NCI-H187 (cell line): ENCODE measurements around the gene KANTR.
"Not testable (repeated sequence)": the region's sequence is repeated elsewhere in the genome, so short reads cannot be mapped to it uniquely, and the experiment has no call there.

Source experiments
- DNase-seq, 2 experiments: peaks; one replicate each; lab custom pipeline; 2025; lab: John Stamatoyannopoulos, UW

Gene KANTR

DNA sequence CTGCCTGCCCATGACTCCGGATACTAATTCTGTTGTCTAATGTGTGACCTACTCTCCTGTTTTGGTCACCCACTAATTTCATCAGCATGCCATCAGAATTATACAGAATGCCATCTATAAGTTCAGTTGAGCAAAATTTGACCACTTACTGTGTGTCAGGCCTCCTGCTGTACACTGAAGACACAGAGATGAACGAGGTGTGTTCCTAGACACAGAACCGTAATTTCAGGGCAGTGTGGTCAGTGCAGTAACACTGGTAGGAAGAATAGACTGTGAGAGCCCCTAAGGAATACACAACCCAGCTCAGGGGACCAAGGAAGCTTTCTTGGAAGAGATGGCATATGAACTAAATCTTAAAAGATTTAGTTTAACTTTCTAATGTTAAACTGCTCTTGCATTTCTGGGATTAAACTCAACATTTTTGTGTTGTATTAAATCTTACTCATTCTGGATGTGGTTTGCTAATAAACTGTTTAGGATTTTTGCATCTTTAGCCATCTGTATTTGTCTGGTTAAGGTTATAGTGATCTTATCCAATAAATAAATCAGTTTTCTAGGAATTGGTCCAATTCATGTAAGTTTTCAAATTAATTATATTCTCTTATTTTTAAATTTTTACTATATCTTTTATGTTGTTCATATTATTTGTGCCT lies 34.3 kb downstream of the KANTR start:
- DNase-seq: no peak

DNA sequence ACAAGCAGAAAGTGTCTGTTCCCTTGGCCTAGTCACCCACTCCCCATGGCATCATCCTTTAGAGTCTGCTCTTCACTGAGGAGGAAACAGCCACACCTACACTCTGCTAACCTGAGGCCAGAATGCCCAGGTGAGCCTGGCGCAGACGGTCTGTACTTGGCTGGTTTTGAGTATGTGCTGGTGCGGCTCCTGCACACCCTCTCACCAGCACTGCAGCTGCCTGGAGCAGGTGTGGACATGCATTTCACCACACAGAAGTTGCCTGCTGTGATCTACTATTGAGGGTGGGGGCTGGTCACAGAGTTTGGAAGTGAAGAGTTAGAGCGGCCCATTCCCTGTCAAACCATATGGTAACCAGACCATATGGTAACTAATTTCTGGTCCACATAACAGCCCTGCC lies 39.5 kb downstream of the KANTR start:
- no peak for DNase-seq

DNA sequence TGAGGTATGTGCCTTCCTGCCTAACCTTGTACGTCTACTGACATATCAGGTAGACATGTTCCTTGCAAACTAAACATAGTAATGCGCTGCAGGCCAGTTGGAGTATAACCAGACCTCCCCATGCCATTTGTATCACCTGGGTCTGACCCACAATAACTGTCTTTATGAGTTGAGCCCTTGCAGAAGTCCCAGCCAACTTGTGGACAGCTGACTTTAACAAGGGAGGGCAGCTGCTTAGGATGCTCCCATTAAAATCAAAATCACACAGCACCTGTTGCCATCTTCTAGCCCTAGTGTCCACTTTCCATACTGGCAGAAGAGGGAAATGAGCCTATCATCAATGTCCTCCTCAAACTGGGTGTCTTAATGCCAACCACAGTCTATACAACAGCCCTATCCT lies 41.6 kb downstream of the KANTR start:
- no peak for DNase-seq

DNA sequence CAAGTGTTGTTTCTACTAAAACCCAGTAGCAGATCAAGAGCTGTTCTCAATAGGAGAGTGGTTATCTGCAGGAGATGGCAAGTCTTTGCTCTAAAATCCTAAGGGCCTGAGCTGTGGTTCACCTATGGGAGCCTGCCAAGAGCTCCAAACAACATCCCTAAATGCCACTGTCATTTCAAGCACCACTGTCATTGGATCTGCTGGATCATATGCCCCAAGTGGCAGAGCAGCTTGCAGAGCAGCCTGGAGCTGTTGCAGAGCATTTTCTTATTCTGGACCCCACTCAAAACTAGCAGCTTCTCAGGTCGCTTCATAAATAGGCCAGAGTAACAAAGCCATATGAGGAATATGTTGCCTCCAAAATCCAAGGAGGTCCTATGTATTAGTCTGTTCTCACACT lies 59.6 kb downstream of the KANTR start:
- no peak for DNase-seq

DNA sequence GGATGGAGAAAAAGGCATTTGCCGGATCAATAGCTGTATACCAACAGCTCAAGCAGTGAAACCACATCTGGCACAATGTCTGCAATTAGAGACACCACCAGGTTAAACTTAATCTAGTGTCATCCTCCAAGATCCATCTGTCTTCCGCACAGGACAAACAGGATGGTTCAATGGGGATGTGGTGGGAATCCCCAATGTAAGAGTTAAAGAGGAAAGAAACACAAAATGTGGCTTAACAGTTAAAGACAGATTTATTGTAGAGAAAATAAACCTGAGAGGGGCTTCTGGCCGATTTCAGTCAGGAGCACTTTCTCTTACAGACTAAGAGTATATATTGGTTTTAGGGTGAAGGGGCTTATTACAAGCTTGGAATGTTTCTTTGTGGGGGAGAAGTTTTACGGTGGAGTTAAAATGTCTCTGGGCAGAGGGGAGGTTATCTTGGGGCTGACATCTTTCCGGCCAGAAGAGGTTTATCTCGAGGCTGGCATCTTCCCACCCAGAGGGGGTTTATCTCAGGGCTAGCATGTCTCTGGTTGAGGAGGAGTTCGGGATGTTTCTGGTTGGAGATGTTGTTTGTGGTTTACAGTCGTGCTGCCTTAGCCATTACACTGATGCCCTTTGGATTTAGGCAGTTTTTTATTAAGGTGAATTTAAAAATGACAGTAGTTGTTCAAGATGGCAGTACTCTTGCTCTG lies 61.7 kb downstream of the KANTR start:
- no peak for DNase-seq

DNA sequence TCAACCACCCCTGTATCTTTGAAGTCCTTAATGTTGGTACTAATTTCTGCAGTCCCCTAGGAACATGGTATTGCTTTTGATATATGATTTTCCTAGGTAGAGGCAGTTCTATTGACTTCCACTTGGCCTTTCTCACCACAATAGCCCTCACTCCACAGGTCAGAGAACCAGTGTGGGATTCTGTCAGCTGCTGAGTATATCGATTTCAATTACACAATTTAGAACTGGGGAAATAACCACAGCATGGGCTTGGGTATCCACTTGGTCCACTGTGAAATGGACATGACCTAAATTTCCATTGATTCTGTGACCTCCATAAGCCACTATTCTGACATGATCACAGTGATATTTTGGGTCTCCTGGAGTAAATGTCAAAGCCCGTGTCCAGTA lies 62.3 kb downstream of the KANTR start:
- DNase-seq: no peak

DNA sequence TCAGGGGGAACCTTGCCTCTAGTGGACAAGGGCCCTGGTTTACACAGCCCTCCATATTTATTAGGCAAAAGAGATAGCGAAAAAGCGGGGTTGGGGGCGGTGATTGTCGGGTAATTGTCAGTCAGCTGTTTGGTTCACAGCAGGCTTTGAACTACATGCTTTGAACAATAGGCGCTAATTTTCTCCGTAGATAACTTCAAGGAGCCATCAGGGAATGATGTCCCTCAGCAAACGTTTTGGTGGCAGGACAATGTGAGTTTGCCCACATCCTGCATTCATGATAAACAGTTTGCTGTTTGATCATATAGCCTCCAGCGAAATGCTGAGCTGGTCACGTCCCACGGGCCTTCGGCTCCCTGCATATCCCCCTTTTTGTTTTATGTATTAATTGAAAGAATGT lies 65.2 kb downstream of the KANTR start:
- no peak for DNase-seq

DNA sequence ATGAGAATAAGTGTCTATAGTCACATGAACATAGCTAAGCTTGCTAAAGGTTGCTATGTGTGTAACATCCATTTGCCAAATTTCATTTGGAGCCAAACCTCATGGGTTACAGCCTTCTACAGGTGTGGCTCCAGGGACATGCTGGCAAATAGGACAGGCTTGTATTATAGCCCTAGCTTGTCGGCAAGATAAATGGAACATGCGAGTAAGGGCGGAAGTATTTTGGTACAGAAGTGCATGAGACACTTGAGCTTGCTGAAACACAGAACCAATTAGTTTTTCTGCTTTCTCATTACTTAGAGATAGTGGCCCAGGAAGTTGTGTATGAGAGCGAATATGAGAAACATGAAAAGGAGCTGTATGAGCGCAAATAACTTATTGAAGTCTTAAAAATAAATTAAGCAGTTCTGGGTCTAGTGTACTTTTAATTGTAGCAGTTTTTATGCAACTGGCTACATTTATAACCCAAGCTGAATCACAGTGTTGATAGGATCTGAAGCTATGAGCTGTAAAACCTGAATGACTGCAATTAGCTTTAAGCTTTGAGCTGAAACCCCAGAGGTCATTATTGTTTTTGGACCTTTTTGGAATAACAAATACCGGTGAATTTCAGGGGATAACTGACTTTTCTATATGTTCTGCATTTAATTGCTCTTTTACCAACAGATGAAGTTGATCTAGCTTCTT lies 66.5 kb downstream of the KANTR start:
- no peak for DNase-seq

DNA sequence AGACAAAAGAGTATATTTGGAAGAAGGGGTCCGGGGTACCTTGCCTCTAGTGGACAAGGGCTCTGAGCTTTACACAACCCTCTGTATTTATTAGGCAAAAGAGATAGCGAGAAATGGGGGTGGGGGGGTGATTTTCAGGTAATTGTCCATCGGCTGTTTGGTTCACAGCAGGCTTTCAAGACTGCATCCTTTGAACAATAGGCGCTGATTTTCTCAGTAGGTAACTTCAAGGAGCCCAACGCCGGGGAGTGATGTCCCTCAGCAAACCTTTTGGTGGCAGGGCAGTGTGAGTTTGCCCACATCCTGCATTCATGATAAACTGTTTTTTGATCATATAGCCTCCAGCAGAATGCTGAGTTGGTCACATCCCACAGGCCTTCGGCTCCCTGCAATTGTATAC lies 69.5 kb downstream of the KANTR start:
- DNase-seq: no peak

DNA sequence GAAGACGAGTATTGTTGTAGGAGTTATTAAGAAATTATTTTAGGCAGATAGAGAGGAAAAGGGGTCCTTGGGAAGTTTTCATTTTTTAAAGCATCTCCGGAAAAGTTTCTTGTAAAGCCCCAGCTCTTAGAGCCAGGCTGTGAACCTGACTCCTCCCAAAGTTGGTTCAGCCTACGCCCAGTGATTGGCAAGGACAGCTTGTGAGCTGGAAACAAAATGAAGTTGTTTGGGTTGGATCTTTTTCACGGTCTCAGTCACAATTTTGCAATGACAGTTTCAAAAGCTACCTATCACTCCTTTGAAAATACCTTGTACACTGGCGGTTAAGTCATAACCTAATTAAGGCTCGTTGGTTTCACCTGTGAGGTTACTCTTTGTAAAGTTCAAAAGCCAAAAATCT lies 70.6 kb downstream of the KANTR start:
- not testable (repeated sequence) for DNase-seq

DNA sequence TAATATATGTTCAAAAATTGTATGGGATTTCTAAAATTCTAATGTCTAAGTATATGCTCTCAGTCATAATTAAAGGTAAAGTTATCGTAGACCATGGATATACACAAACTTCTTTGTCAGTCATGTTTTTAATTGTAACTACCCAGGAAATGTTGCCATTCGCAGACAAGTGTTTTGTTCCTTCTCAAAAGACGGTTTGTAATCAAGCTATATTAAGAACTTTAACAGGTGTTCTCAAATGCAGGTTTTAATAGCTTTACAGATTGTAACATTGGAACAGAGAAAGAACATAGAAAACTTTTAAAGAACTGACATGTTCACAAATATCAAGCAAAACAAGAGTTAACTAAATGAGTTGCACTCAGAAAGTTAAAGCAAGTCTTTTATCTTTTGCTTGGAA lies 72.2 kb downstream of the KANTR start:
- no peak for DNase-seq

DNA sequence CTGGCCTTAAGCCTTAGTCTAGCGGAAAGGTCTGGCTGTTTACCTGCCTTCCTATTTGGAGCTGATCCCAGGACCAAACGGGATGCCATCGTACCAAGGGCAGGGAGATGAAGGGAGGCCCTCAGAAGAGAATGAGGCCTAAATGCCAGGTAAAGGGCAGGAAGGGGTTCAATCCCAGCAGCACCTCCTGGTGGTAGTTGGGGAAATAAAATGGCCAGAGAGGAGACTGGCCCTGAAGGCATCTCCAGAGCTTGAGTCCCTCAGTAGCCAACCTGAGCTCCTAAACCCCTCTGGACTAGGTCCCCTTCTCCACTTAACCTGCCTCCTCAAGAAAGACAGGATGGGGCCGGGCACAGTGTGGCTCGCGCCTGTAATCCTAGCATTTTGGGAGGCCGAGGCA lies 77.4 kb downstream of the KANTR start:
- no peak for DNase-seq
